K562 (cell line): ENCODE data around the gene TAL1. TPM values are rescaled to one million over a fixed set of nuclear protein-coding genes. Genes with fewer than 3 reads are reported as not detected.

Source experiments
- ARHGAP35 ChIP-seq: fragments of 450-650 bp; IDR thresholded peaks from 2 replicates; pipeline ENCODE4 v1.6.1; 2018; ENCODE audit not compliant: partially characterized antibody
- CHD4 ChIP-seq: fragments of 200-600 bp; sonication (generic); IDR thresholded peaks from 3 replicates; pipeline ENCODE4 v1.6.1; 2012; ENCODE audit warnings: low read depth, mild to moderate bottlenecking, mixed read lengths, low read length, inconsistent platforms; ENCODE audit not compliant: insufficient read depth, insufficient replicate concordance, poor library complexity, severe bottlenecking
- COPS2 ChIP-seq: fragments of 450-650 bp; conservative IDR thresholded peaks from 2 replicates; pipeline ENCODE4 v1.6.1; 2016; ENCODE audit warnings: mild to moderate bottlenecking, moderate library complexity
- EHMT2 ChIP-seq: fragments of 450-650 bp; IDR thresholded peaks from 2 replicates; pipeline ENCODE4 v1.6.1; 2018; ENCODE audit warnings: antibody characterized with exemption
- ETS1 ChIP-seq: conservative IDR thresholded peaks from 2 replicates; pipeline ENCODE4 v1.6.1; 2011; ENCODE audit warnings: low read depth, mild to moderate bottlenecking, low read length; ENCODE audit not compliant: control insufficient read depth
- GTF2F1 ChIP-seq: IDR thresholded peaks from 2 replicates; pipeline ENCODE4 v1.6.1; 2011; ENCODE audit warnings: low read depth, low read length, improper control_type of control experiment
- KDM4B ChIP-seq, 2 experiments: fragments of 450-650 bp in 1 of 2; sonication (generic) in 1 of 2; IDR thresholded peaks; 2 replicates each; pipeline ENCODE4 v1.6.1; 2016 to 2017; ENCODE audit warnings: borderline replicate concordance in 2 of 2, antibody characterized with exemption in 1 of 2, low read depth in 1 of 2, mild to moderate bottlenecking in 1 of 2
- MXI1 ChIP-seq: IDR thresholded peaks from 2 replicates; pipeline ENCODE4 v1.6.1; 2011; ENCODE audit warnings: low read depth, mild to moderate bottlenecking, improper control_type of control experiment, low read length
- NCOA1 ChIP-seq: fragments of 450-650 bp; IDR thresholded peaks from 2 replicates; pipeline ENCODE4 v1.6.1; 2016; ENCODE audit warnings: low read depth
- POLR3A ChIP-seq: IDR thresholded peaks from 2 replicates; pipeline ENCODE4 v1.6.1; 2011; ENCODE audit warnings: borderline replicate concordance, mild to moderate bottlenecking, moderate library complexity; ENCODE audit not compliant: insufficient read length, insufficient read depth; ENCODE audit errors: extremely low read depth
- SMAD4 ChIP-seq: fragments of 250-450 bp; sonication (Bioruptor Pico); conservative IDR thresholded peaks from 2 replicates; pipeline ENCODE4 v1.8.0; 2021; ENCODE audit warnings: inconsistent platforms, mild to moderate bottlenecking, moderate library complexity
- TAF1 ChIP-seq: IDR thresholded peaks from 2 replicates; pipeline ENCODE4 v1.6.1; 2011; ENCODE audit warnings: mild to moderate bottlenecking, low read length, moderate library complexity; ENCODE audit not compliant: insufficient read depth, control insufficient read depth, severe bottlenecking; ENCODE audit errors: extremely low read depth
- ZC3H4 ChIP-seq: sonication (generic); formaldehyde crosslinking; IDR thresholded peaks from 2 replicates; pipeline ENCODE4 v1.9.0; 2021; ENCODE audit warnings: missing genetic modification reagents, borderline replicate concordance
- ZNF121 ChIP-seq: sonication (generic); formaldehyde crosslinking; conservative IDR thresholded peaks from 2 replicates; pipeline ENCODE4 v1.8.0; 2022; ENCODE audit warnings: missing genetic modification reagents
- ZNF512 ChIP-seq: IDR thresholded peaks from 2 replicates; pipeline ENCODE4 v1.6.1; 2016; ENCODE audit warnings: missing genetic modification characterization, missing compliant biosample characterization
- polyA plus RNA-seq, 8 experiments: library from polyadenylated mRNA; depleted of rRNA in 4 of 8; stranded (reverse) in 5 of 8; unstranded in 3 of 8; fragments of >200 nt; fragmentation: Nextera tagmentation in 2 of 8; fragmentation: Illumina TruSeq in 1 of 8; extraction: Ambion mirVana in 2 of 8; extraction: Trizol in 1 of 8; gene quantifications; 2 replicates each; pipeline versions ENCODE4 v1.2.1 to v1.2.3, GENCODE V29; 2011 to 2014; ENCODE audit warnings: inconsistent platforms in 1 of 8, missing spikeins in 1 of 8
- total RNA-seq, 7 experiments: library from RNA; depleted of rRNA in 6 of 7; stranded (reverse); fragments of >200 nt in 6 of 7; fragmentation: Illumina TruSeq in 2 of 7; extraction: Trizol in 2 of 7; gene quantifications; 2 replicates each; pipeline versions ENCODE4 v1.2.1 to v1.2.3, GENCODE V29; 2011 to 2021; ENCODE audit warnings: low replicate concordance in 1 of 7
- TF ChIP-seq, protein P1 (sequence below): sonication (generic); IDR thresholded peaks from 2 replicates; pipeline ENCODE4 v1.6.1; 2016
- TF ChIP-seq, protein P2 (sequence below): fragments of 250-450 bp; sonication (Bioruptor Pico); IDR thresholded peaks from 2 replicates; pipeline ENCODE4 v1.5.0; 2022; ENCODE audit warnings: mild to moderate bottlenecking

The TAL1 gene
- total and polyA plus RNA-seq, 9 of the 15 experiments (the other 6 are each of a cell fraction or from before 2014, with no cell fraction given) = 18.5 to 106 (median 59.7) TPM

DNA sequence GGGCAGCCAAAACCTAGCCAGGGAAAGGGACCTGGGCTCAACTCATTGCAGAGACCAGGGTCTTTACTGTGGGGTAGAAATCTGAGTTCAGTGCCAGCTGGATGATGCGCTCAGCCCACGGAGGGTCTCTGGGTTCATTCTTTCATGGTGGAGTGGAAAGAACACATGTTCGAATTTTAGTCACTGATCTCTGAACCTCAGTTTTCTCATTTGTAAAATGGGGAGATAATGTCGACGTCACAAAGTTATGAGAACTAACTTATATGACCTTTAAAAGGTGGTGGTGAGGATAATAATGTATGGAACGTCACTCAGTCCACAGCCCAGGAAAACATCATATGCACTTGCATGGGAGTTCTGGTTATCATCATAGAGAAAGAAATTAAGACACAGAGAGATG lies 1.2 kb upstream of the TAL1 start (continued):
- TF ChIP-seq, protein P1, sequence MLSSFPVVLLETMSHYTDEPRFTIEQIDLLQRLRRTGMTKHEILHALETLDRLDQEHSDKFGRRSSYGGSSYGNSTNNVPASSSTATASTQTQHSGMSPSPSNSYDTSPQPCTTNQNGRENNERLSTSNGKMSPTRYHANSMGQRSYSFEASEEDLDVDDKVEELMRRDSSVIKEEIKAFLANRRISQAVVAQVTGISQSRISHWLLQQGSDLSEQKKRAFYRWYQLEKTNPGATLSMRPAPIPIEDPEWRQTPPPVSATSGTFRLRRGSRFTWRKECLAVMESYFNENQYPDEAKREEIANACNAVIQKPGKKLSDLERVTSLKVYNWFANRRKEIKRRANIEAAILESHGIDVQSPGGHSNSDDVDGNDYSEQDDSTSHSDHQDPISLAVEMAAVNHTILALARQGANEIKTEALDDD = 0 out of 2 replicates have a peak, but pooled peaks have one; percentile 25
- TF ChIP-seq NCOA1 (no peak), SMAD4 (no peak), MXI1 (no peak), CHD4 (peak; percentile 61), EHMT2 (no peak), GTF2F1 (no peak), ZNF512 (no peak), KDM4B (IDR thresholded peaks at IDR 0.05; ENCODE audit: borderline replicate concordance in 2 of 2, low read depth in 1 of 2) (no peak), ARHGAP35 (peak; percentile 33), POLR3A (no peak), ETS1 (no peak), TAF1 (no peak), COPS2 (no peak), ZNF121 (CRISPR knock-in tag) (no peak), ZC3H4 (CRISPR knock-in tag) (no peak)
- TF ChIP-seq, protein P2, sequence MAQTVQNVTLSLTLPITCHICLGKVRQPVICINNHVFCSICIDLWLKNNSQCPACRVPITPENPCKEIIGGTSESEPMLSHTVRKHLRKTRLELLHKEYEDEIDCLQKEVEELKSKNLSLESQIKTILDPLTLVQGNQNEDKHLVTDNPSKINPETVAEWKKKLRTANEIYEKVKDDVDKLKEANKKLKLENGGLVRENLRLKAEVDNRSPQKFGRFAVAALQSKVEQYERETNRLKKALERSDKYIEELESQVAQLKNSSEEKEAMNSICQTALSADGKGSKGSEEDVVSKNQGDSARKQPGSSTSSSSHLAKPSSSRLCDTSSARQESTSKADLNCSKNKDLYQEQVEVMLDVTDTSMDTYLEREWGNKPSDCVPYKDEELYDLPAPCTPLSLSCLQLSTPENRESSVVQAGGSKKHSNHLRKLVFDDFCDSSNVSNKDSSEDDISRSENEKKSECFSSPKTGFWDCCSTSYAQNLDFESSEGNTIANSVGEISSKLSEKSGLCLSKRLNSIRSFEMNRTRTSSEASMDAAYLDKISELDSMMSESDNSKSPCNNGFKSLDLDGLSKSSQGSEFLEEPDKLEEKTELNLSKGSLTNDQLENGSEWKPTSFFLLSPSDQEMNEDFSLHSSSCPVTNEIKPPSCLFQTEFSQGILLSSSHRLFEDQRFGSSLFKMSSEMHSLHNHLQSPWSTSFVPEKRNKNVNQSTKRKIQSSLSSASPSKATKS (CRISPR knock-in tag) = no peak
